HG02588 (cell line): ENCODE data around the gene CPPED1.

Experiments used
- ATAC-seq: cut with Tn5 transposase; IDR thresholded peaks from one replicate; pipeline ENCODE4 v1.9.1; 2021; ENCODE audit warnings: mild to moderate bottlenecking, moderate library complexity; ENCODE audit not compliant: unreplicated experiment

CPPED1 gene

GRCh38 chr16:12690024-12690423 lies 113.7 kb downstream of the CPPED1 start:
- no peak for ATAC-seq

GRCh38 chr16:12688951-12689850 lies 114.5 kb downstream of the CPPED1 start:
- no peak for ATAC-seq

- ATAC-seq = no peak
Measured at GRCh38 chr16:12685806-12686205, 117.9 kb downstream of the CPPED1 start.

GRCh38 chr16:12682432-12683165 lies 121.1 kb downstream of the CPPED1 start:
- no peak for ATAC-seq

- ATAC-seq = no peak
Measured at GRCh38 chr16:12681653-12682052, 122.0 kb downstream of the CPPED1 start.

- no peak for ATAC-seq
Measured at GRCh38 chr16:12680531-12680930, 123.2 kb downstream of the CPPED1 start.

GRCh38 chr16:12679660-12680272 lies 123.9 kb downstream of the CPPED1 start:
- ATAC-seq = no peak

GRCh38 chr16:12678983-12679382 lies 124.7 kb downstream of the CPPED1 start:
- no peak for ATAC-seq

- no peak for ATAC-seq
Measured at GRCh38 chr16:12677502-12677901, 126.2 kb downstream of the CPPED1 start.

- ATAC-seq = no peak
Measured at GRCh38 chr16:12675852-12676251, 127.8 kb downstream of the CPPED1 start.

GRCh38 chr16:12675046-12675445 lies 128.6 kb downstream of the CPPED1 start:
- no peak for ATAC-seq

- no peak for ATAC-seq
Measured at GRCh38 chr16:12674524-12674923, 129.2 kb downstream of the CPPED1 start.

GRCh38 chr16:12674071-12674470 lies 129.6 kb downstream of the CPPED1 start:
- no peak for ATAC-seq

GRCh38 chr16:12673466-12673865 lies 130.2 kb downstream of the CPPED1 start:
- no peak for ATAC-seq

GRCh38 chr16:12672986-12673385 lies 130.7 kb downstream of the CPPED1 start:
- no peak for ATAC-seq

GRCh38 chr16:12669908-12670307 lies 133.8 kb downstream of the CPPED1 start:
- no peak for ATAC-seq

GRCh38 chr16:12667909-12668308 lies 135.8 kb downstream of the CPPED1 start:
- ATAC-seq = no peak

GRCh38 chr16:12664164-12664733 lies 139.4 kb downstream of the CPPED1 start:
- no peak for ATAC-seq

- no peak for ATAC-seq
Measured at GRCh38 chr16:12661656-12662172, 142.0 kb downstream of the CPPED1 start.

- ATAC-seq = no peak
Measured at GRCh38 chr16:12659871-12660270, 143.8 kb downstream of the CPPED1 start.

- ATAC-seq = no peak
Measured at GRCh38 chr16:12658506-12658905, 145.2 kb downstream of the CPPED1 start.
